Activated CD4-positive, alpha-beta T cell treated with anti-CD3 and anti-CD28 coated beads, Interleukin-2, Interleukin-6, amounts not matched to agents 100 ng/mL and 50 ng/mL, durations not matched to agents 16 hours and 8 hours (primary cell): ENCODE data around the gene ABCF3.
"Not testable (repeated sequence)": the region's sequence is repeated elsewhere in the genome, so short reads cannot be mapped to it uniquely, and the experiment has no call there.

Experiments
- DNase-seq: peaks from one replicate; pipeline ENCODE4 v3.0.0-alpha.2; 2020

Gene ABCF3

GRCh38 chr3:184186184-184186901 is at the start of gene ABCF3:
Gene ABCF3 (plus strand): TSS chr3:184186199. CDS start chr3:184186208, 9 bp downstream.
- no peak for DNase-seq

GRCh38 chr3:184140436-184140835 is 45.6 kb upstream of the ABCF3 start:
- no peak for DNase-seq

GRCh38 chr3:184142199-184142598 is 43.8 kb upstream of the ABCF3 start:
- DNase-seq, result no peak

GRCh38 chr3:184143327-184143726 is 42.7 kb upstream of the ABCF3 start:
- no peak for DNase-seq

- no peak for DNase-seq
These were observed 41.5 kb upstream of the ABCF3 start for GRCh38 chr3:184144505-184144904.

- peak; percentile 39 for DNase-seq
These were observed 40.9 kb upstream of the ABCF3 start for GRCh38 chr3:184145111-184145524.

GRCh38 chr3:184145751-184146270 is 40.2 kb upstream of the ABCF3 start:
- no peak for DNase-seq

- no peak for DNase-seq
These were observed 37.9 kb upstream of the ABCF3 start for GRCh38 chr3:184148076-184148475.

GRCh38 chr3:184149123-184149522 is 36.9 kb upstream of the ABCF3 start:
- DNase-seq, result no peak

- not testable (repeated sequence) for DNase-seq
These were observed 36.2 kb upstream of the ABCF3 start for GRCh38 chr3:184149770-184150169.

- peak; percentile 61 for DNase-seq
These were observed 30.9 kb upstream of the ABCF3 start, which contains the start of gene DVL3 for GRCh38 chr3:184154885-184155643. Gene DVL3 (plus strand): TSS chr3:184155377. CDS start chr3:184155636, 259 bp downstream.

GRCh38 chr3:184155644-184156521 is 30.1 kb upstream of the ABCF3 start:
- DNase-seq, result peak; percentile 46

- no peak for DNase-seq
These were observed 29.5 kb upstream of the ABCF3 start for GRCh38 chr3:184156522-184156955.

GRCh38 chr3:184157206-184157605 is 28.8 kb upstream of the ABCF3 start:
- DNase-seq, result no peak

GRCh38 chr3:184158404-184158803 is 27.6 kb upstream of the ABCF3 start:
- no peak for DNase-seq

- peak; percentile 17 for DNase-seq
These were observed 25.5 kb upstream of the ABCF3 start for GRCh38 chr3:184160456-184160855.

- DNase-seq, result not testable (repeated sequence)
These were observed 23.4 kb upstream of the ABCF3 start for GRCh38 chr3:184162571-184163070.

GRCh38 chr3:184164648-184165330 is 21.2 kb upstream of the ABCF3 start:
- no peak for DNase-seq

GRCh38 chr3:184165543-184165942 is 20.5 kb upstream of the ABCF3 start:
- no peak for DNase-seq

GRCh38 chr3:184166671-184167070 is 19.3 kb upstream of the ABCF3 start:
- DNase-seq, result no peak

- DNase-seq, result no peak
These were observed 18.2 kb upstream of the ABCF3 start for GRCh38 chr3:184167786-184168185.
